Measurements from ENCODE around the gene HDGF.

Gene HDGF

DNA sequence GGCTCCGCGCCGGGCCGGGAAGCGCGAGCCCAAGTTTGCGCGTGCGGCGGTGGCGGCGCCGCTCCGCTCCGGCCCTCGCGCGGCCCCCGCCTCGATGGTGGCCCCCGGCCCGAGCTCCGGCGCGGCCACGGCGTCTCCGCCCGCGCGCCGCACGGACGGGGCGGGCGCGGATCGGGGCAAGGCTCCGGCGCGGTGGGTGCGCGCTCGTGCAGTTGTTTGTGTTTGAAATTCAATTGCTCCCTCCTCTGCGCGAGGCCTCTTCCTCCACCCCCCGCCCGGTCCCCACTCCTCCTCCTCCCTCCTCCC is at the start of gene HDGF:
HDGF (minus strand) TSS at position 225 of the 306 bp plus-strand sequence. CDS start 246 bp downstream, outside the sequence.
- no peak for DNase-seq

- peak; percentile 14 to 70 (median 48) for DNase-seq
These were observed 45.9 kb upstream of the HDGF start for GRCh38 chr1:156797212-156797871.

DNA sequence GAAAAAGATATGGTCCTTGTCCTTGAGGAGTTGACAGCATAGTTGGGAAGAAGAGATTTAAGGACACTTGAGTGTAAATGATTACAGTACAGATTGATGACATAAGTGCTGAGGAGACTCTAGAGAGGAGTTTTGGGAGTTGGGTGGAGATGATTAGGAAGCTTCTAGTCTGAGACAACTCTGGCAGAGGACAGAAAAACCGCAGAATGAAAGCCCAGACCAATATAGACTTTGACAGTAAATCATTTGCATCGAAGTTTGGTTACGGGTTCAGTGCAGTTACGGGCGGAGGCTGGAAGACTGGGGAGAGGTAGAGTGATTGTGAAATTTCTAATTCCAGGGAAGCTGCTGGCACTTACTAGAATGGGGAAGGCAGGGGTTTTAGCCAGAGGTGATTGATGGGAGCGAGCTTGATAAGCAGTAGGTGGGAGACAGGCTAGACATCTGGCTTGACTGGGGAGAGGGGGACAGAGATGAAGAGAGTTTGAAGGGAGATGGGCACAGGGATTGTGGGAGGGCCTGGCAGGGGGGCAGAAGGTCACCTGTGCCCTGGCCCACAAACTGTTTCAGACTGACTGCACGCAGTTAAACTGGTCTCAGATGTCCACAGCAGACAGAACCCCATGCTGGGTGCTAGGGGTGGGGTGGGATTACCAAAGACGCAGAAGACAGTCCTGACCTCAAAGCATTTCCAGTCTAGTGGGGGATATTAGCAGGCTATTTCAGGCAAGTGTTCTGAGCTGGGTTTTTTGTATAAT is 45.0 kb upstream of the HDGF start:
- DNase-seq = no peak

GRCh38 chr1:156795787-156796186 is 44.3 kb upstream of the HDGF start:
- DNase-seq = no peak

- DNase-seq = no peak
These were observed 43.9 kb upstream of the HDGF start for GRCh38 chr1:156795374-156795733.

- DNase-seq = no peak
These were observed 43.3 kb upstream of the HDGF start for GRCh38 chr1:156794506-156795373.

- DNase-seq = no peak
These were observed 38.3 kb upstream of the HDGF start for GRCh38 chr1:156789621-156790318.

DNA sequence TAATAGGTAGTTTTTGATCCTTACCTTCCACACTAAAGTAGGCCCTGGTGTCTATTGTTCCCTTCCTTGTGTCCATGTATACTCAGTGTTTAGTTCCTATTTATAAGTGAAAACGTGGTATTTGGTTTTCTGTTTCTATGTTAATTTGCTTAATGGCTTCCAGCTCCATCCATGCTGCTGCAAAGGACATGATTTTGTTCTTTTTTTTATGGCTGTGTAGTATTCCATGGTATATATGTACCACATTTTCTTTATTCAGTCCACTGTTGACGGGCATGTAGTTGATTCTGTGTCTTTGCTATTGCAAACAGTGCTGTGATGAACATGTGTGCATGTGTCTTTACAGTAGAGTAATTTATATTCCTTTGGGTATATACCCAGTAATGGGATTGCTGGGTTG is 36.7 kb upstream of the HDGF start:
- no peak for DNase-seq

GRCh38 chr1:156786640-156787039 is 35.2 kb upstream of the HDGF start:
- no peak for DNase-seq

DNA sequence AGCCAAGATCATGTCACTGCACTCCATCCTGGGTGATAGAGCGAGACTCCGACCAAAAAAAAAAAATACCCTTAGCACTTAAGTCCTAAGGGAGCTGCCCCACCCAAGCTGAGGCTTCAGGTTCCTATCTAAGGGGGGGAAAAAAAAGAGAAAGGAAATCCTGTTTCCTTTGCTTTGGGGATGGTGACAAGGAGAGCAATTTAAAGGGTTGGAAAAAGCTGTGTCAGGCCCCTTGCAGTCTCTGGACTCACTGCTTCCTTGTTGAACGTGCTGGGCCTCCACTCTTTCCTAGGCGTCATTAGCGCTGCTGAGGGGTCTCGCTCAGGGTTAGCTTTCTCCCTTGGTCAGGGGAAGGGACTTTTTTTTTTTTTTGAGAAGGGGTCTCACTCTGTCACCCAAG is 34.0 kb upstream of the HDGF start:
- DNase-seq = no peak

DNA sequence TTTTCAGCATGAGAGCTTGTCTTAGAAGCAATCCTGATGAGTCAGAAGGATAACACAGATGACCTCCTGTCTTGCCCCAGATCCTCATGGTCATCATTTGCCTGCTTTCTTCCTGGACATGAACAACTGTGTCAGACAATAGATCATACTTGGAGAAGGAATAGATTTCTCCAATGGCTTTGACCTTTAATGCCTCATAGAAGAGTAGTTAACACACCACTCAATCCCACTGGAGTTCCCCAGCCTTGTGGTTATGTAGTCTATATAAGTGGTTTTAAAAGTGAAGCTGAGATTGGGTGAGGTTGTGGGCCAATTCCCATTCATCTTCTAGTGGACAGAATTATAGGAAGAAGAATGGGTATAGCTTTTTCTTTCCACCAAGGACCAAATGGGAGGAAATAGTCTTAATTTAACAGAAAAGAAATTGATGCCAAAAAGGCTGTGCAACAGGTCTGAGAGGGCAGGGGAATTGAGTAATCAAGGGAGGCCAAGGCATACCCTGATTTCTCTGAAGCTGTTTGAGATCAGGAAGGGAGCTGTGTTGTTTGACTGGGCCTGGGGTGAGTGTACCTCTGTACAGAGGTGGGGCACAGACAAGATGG is 30.2 kb upstream of the HDGF start:
- DNase-seq = no peak

GRCh38 chr1:156777573-156777972 is 26.1 kb upstream of the HDGF start:
- no peak for DNase-seq

DNA sequence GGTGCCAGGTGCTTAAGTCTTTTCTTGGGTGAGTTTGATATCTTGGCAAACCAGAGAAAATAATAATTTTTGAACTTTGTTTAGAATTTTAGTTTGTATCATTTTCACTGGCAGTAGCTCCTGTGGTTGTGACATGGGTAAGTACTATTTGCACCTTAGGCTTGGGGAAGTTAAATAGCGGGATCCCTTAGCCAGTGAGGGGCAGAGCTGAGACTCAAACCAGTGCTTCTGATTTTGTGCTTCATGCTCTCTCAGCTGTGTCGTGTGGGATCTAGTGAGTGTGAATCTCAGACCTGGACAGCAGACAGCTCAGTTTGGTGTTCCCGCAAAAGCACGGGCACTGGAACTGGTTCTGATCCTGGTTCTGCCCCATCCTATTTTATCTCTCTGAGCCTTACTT is 25.5 kb upstream of the HDGF start:
- no peak for DNase-seq

DNA sequence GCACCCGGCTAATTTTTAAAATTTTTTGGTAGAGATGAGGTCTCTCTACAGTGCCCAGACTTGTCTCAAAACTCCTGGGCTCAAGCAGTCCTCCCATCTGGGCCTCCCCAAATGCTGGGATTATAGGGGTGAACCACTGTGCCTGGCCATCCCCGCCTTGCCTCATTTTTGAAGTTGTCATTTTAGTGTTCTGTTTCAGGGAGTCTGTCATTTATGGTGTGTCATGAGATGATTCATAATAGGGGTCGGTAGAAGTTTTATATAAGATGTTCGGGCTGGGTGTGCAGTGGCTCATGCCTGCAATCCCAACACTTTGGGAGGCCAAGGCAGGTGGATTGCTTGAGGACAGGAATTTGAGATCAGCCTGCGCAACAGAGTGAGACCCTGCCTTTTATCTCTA is 24.3 kb upstream of the HDGF start:
- DNase-seq = no peak

GRCh38 chr1:156773607-156774006 is 22.1 kb upstream of the HDGF start:
- DNase-seq = no peak

GRCh38 chr1:156772728-156773497 is 21.4 kb upstream of the HDGF start:
- no peak for DNase-seq

DNA sequence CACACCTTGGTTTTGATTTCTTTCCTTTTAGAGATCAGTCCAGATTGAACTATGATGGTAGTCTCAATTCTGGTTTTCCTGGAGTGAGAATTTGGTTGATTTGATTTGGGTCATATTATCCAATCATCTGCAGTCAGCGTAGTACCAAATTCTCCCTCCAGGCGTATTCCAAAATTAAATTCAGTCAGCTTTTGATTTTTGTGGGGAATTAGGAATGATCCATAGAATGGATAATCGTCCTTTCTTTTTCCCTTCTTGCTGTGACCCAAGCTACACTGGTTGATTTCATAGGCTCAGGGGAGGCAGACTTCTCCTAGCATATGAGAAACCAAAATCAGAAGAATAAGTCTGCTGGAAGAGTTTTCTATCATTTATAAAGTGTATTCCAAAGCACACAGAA is 20.7 kb upstream of the HDGF start:
- no peak for DNase-seq

- no peak for DNase-seq
These were observed 17.3 kb upstream of the HDGF start for GRCh38 chr1:156768610-156769295.

DNA sequence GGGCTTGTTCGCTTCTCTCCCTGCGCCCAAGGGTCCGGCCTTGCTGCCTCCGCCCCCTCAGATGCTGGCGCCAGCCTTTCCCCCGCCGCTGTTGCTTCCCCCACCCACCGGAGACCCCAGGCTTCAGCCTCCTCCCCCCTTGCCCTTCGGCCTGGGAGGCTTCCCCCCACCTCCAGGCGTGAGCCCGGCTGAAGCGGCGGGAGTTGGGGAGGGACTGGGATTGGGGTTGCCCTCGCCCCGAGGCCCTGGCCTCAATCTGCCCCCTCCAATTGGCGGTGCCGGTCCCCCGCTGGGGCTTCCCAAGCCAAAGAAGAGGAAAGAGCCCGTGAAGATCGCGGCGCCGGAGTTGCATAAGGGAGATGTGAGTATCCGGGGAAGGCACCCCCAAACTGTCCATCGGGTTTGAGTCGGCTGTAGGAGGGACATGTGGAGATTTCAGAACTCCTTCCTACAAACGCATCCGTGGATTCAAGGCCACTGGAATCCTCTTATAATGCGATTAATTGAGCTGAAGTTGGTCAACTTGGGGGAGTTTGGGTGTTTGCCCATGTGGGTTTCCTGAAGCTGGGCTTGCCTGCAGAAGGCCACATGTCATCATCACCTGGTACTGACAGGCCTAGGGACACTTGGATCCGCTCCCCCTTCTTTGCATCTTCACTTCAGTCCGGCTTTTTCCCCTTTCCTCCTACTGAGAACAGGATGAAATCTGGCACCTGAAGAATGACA is 16.6 kb upstream of the HDGF start:
- peak in 4 of 6 experiments; percentile 9 to 61 (median 42) for DNase-seq

- peak; percentile 91 to 99 (median 97) for DNase-seq
These were observed 15.8 kb upstream of the HDGF start, which contains the start of gene PRCC for GRCh38 chr1:156767101-156767878. Gene PRCC, plus strand, starts transcription at chr1:156767535. Its CDS starts 237 bp downstream, at chr1:156767772.

All from stimulated activated naive CD4-positive, alpha-beta T cell (primary cell).